Embryonic facial prominence (tissue), 1 donor: ENCODE measurements around the gene GSAP.

Experiments used
- DNase-seq: peaks from one replicate; pipeline ENCODE4 v3.0.0-alpha.2; 2016; ENCODE audit errors: extremely low spot score

The GSAP gene

GRCh38 chr7:77327932-77328628 is 88.1 kb downstream of the GSAP start:
- DNase-seq, result no peak

GRCh38 chr7:77327067-77327931 is 88.8 kb downstream of the GSAP start:
- no peak for DNase-seq

- DNase-seq, result no peak
Observed at GRCh38 chr7:77326131-77326530, 90.0 kb downstream of the GSAP start.

DNA sequence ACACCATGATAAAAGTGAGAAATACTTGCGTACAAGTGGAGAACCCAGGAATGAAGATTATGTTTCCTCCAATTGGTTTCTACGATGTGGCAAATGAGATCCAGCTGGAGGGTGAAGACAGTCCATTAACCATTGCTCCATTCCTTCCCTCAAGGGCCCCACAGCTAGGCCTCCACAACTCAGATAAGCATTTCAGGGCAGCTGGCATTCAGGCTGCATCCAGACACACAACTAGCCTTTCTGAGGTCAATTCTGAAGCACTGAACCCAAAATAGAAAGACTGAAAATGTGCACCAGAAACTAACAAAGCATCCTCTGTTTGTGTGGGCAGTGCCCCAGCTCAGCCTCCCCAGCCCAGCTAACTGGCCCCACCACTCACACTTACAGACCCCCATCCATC is 94.8 kb downstream of the GSAP start:
- no peak for DNase-seq

DNA sequence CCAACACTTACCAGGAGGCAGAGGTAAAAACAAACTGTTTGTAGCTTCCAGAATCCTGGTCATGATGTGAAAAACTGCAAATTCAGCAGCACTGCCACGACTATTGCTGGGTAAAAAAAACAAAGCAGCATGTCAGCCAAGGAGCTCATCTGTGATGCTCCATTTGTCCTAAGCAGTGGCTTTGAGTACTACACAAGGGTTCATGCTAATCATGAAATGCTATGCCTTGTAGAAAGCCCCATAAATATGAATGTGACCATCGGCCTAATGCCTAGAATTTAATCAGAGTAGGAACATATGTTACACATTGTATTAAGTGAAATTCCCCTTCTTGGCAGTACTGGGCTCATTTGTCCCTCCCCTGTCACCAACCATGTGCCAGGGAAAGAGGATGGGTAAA is 95.4 kb downstream of the GSAP start:
- DNase-seq, result no peak

DNA sequence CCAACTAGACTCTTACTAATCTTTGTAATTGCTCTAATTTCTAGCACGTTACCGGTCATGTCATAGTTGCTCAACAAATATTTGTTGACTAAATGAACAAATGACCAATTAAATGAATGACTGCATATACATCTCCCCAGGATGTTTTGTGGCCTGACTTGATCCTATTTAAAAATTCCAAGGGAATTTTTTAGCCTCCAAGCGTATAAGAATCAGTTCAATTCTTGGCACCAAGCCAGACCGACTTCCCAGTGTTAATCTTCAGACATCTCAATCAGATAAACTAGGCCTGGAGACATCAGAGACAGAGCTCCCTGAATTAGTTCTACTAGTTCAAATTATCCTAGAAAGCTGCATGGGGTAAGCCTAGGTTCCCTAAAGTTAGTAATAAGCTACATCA is 96.0 kb downstream of the GSAP start:
- no peak for DNase-seq

GRCh38 chr7:77318019-77318418 is 98.1 kb downstream of the GSAP start:
- DNase-seq, result no peak

GRCh38 chr7:77316219-77316978 is 99.8 kb downstream of the GSAP start:
- DNase-seq, result no peak

GRCh38 chr7:77315182-77315591 is 101.0 kb downstream of the GSAP start:
- DNase-seq, result no peak

DNA sequence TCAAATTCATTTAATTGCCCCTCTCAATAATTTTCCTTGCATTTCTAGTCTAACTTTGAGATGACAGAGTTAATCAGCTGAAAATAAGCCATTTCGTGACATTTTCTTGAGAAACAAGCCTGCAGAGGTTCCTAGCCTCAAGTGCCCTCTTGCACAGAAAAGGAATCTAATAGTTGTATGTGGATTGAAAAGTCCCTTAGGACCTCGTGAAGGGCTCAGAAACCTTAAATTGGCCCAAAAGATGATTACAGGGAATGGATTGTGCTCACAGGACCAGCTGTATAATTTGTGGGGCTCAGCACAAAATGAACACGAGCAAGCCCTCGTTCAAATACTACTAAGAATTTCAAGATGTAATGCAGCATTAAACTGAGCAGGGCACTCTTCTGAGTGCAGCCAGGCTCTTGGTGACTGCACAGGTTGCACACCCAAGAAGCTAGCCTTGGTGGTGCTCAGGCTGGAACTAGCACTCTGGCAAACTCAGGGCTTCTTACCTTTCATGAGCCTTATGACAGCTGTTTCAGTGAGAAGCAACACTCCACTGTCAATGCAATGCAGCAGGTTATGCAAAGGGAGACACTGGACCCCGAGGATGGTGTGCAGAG is 102.2 kb downstream of the GSAP start:
- DNase-seq, result no peak

GRCh38 chr7:77313085-77313484 is 103.1 kb downstream of the GSAP start:
- no peak for DNase-seq

DNA sequence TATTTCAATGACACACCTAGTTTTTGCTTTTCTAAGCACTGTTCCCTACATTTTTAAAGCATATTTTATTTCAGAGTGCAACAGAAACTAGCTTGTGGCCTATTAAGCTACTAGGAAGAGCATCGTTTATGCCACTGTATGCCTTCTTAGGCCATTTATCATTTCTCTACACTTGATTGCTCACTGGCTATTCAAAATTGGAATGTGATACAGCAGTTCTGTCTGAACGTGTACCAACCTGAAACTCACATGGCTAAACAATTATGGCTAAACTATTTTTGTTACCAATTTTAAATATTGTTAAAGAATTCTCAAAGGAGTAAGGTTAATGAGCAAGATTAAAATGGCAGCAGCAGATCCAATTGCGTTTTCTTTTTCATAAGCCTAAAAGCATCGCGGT is 105.2 kb downstream of the GSAP start:
- DNase-seq, result no peak

- DNase-seq, result no peak
Observed at GRCh38 chr7:77309714-77310220, 106.4 kb downstream of the GSAP start.

GRCh38 chr7:77308792-77309191 is 107.4 kb downstream of the GSAP start:
- no peak for DNase-seq

GRCh38 chr7:77306231-77307067 is 109.7 kb downstream of the GSAP start:
- no peak for DNase-seq

- no peak for DNase-seq
Observed at GRCh38 chr7:77295549-77295948, 120.6 kb downstream of the GSAP start.

DNA sequence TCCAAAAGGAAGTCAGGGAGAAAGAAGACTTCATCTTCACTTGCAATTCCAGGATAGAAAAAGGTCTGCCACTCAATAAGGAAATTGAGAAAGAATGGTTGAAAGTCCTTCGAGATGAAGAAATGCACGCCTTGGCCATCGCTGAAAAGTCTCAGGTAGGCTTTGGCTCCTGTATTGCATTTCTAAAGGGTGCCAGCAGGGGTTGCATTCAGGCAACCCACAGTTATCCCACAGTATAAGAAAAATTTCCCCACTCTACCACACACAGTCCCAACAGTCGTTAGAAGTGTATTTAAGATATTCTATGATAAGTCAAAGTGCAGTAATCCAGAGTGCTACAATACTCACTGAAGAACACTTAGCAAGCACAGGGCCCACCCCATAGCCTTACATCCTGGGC is 123.1 kb downstream of the GSAP start:
- DNase-seq, result no peak

DNA sequence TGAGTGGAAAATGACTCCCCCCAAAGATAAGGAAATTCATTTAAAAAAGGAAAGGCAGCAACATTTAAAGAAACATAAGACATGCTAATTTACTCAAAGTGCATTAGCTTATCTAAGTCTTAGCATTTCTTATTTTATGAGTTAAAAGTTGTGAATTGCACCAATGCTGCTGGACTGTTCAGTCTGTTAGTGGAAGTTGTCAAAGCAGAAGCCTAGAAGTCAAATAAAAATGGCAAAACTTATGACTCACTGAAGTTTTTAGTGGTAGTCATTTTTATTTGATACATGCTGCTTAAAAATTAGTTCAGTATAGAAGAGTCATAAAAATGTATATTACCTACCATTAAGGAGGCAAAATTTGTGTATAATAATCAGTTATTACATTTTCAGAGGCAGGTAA is 125.7 kb downstream of the GSAP start:
- no peak for DNase-seq

DNA sequence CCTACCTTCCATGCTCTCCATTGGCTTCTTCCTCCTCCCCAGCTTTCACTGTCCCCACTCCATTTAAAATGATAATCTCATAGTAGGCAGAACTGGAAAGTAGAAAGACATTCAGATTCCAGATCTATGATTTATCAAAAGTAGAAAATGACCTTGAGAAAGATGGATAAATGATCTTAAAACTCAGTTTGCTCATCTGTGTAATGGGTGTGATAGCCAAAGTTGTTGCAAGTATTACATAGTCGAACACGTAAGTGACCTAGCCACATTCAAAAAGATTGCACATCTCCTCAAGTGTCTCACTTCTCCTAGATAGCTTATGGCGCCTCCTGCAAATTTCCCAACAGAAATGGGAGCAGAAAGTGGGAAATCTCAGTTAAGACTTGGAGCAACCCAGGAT is 126.8 kb downstream of the GSAP start:
- no peak for DNase-seq

GRCh38 chr7:77288676-77289320 is 127.4 kb downstream of the GSAP start:
- DNase-seq, result no peak
